Mesenchymal stem cell (in vitro differentiated cells and primary cell): ENCODE measurements around the gene DNAL1.

Experiments
- DNase-seq: peaks from one replicate; pipeline ENCODE4 v3.0.0-alpha.2; 2013
- H2AFZ ChIP-seq: one replicate; pipeline ENCODE4 v1.6.1; 2013; ENCODE audit warnings: low read depth, mild to moderate bottlenecking, control low read depth, inconsistent platforms, low read length, moderate library complexity
- H2AK5ac ChIP-seq: 2 replicates; pipeline ENCODE4 v1.6.1; 2013; ENCODE audit warnings: low read length, moderate library complexity, mild to moderate bottlenecking, inconsistent platforms; ENCODE audit not compliant: severe bottlenecking
- H2BK120ac ChIP-seq: one replicate; pipeline ENCODE4 v1.6.1; 2013; ENCODE audit warnings: low read depth, mild to moderate bottlenecking, inconsistent platforms, low read length, moderate library complexity
- H2BK12ac ChIP-seq, 2 experiments: one replicate each; pipeline ENCODE4 v1.6.1; 2013; ENCODE audit warnings: inconsistent platforms in 2 of 2, low read length in 2 of 2, mild to moderate bottlenecking in 2 of 2, moderate library complexity in 2 of 2, control low read depth in 1 of 2
- H2BK15ac ChIP-seq: one replicate; pipeline ENCODE4 v1.6.1; 2013; ENCODE audit warnings: mild to moderate bottlenecking, low read depth, inconsistent platforms; ENCODE audit not compliant: poor library complexity, severe bottlenecking
- H2BK5ac ChIP-seq: 2 replicates; pipeline ENCODE4 v1.6.1; 2013; ENCODE audit warnings: low read depth, mild to moderate bottlenecking, low read length, control low read depth, inconsistent platforms; ENCODE audit not compliant: poor library complexity, severe bottlenecking
- H3K14ac ChIP-seq, 2 experiments: one replicate each; pipeline ENCODE4 v1.6.1; 2013; ENCODE audit warnings: inconsistent platforms in 2 of 2, low read length in 2 of 2, control low read depth in 1 of 2, mild to moderate bottlenecking in 1 of 2, moderate library complexity in 1 of 2
- H3K18ac ChIP-seq, 2 experiments: one replicate each; pipeline ENCODE4 v1.6.1; 2013; ENCODE audit warnings: inconsistent platforms in 2 of 2, low read length in 2 of 2, control low read depth in 1 of 2, low read depth in 1 of 2, mild to moderate bottlenecking in 1 of 2
- H3K23ac ChIP-seq, 2 experiments: one replicate each; pipeline ENCODE4 v1.6.1; 2013; ENCODE audit warnings: inconsistent platforms in 2 of 2, low read length in 2 of 2, mild to moderate bottlenecking in 2 of 2, moderate library complexity in 2 of 2, control low read depth in 1 of 2
- H3K27ac ChIP-seq: 2 replicates; pipeline ENCODE4 v1.5.1; 2013; ENCODE audit warnings: mild to moderate bottlenecking, moderate library complexity, low read length, control low read depth, inconsistent platforms; ENCODE audit not compliant: poor library complexity, severe bottlenecking
- H3K27me3 ChIP-seq, 2 experiments: 2 replicates each; pipeline versions ENCODE4 v1.6.1 to v1.7.0; 2013; ENCODE audit warnings: low read length in 2 of 2, mild to moderate bottlenecking in 2 of 2, moderate library complexity in 2 of 2, control low read depth in 1 of 2, inconsistent platforms in 1 of 2; ENCODE audit not compliant: control insufficient read depth in 1 of 2, insufficient read depth in 1 of 2
- H3K36me3 ChIP-seq, 2 experiments: 2 replicates each; pipeline versions ENCODE4 v1.6.1 to v1.7.0; 2013; ENCODE audit warnings: low read length in 2 of 2, control low read depth in 1 of 2, inconsistent platforms in 1 of 2, low read depth in 1 of 2, mild to moderate bottlenecking in 1 of 2; ENCODE audit not compliant: insufficient read depth in 2 of 2, control insufficient read depth in 1 of 2
- H3K4ac ChIP-seq, 2 experiments: one replicate each; pipeline ENCODE4 v1.6.1; 2013; ENCODE audit warnings: inconsistent platforms in 2 of 2, low read length in 2 of 2, mild to moderate bottlenecking in 2 of 2, moderate library complexity in 2 of 2, control low read depth in 1 of 2, low read depth in 1 of 2
- H3K4me1 ChIP-seq: 2 replicates; pipeline ENCODE4 v1.6.1; 2013; ENCODE audit warnings: low read depth, low read length, control low read depth; ENCODE audit not compliant: control insufficient read depth, insufficient read depth
- H3K4me2 ChIP-seq: 2 replicates; pipeline ENCODE4 v1.6.1; 2013; ENCODE audit warnings: low read length, mild to moderate bottlenecking, inconsistent platforms; ENCODE audit not compliant: poor library complexity, severe bottlenecking
- H3K4me3 ChIP-seq, 2 experiments: 2 replicates each; pipeline versions ENCODE4 v1.5.1 to v1.7.0; 2013; ENCODE audit warnings: low read length in 2 of 2, mild to moderate bottlenecking in 2 of 2, control low read depth in 1 of 2, low read depth in 1 of 2; ENCODE audit not compliant: insufficient read depth in 1 of 2
- H3K79me1 ChIP-seq: replicated peaks from 2 replicates; pipeline ENCODE4 v1.6.1; 2013; ENCODE audit warnings: mild to moderate bottlenecking, control low read depth, low read length, inconsistent platforms; ENCODE audit not compliant: poor library complexity, severe bottlenecking
- H3K9ac ChIP-seq: 2 replicates; pipeline ENCODE4 v1.7.0; 2013; ENCODE audit warnings: mild to moderate bottlenecking, low read length, moderate library complexity
- H3K9me3 ChIP-seq: 2 replicates; pipeline ENCODE4 v1.7.0; 2013; ENCODE audit warnings: mild to moderate bottlenecking, low read length; ENCODE audit not compliant: control insufficient read depth
- H4K8ac ChIP-seq: one replicate; pipeline ENCODE4 v1.6.1; 2013; ENCODE audit warnings: inconsistent platforms, mild to moderate bottlenecking, low read length, moderate library complexity
- H4K91ac ChIP-seq: one replicate; pipeline ENCODE4 v1.6.1; 2013; ENCODE audit warnings: mild to moderate bottlenecking, low read length, inconsistent platforms
- WGBS: methylation state at CpG from one replicate; pipeline ENCODE4 v1.1.7; 2013; ENCODE audit warnings: mixed read lengths; 5-methylcytosine and 5-hydroxymethylcytosine counted together

Gene DNAL1

GRCh38 chr14:73674986-73675385, 30.2 kb downstream of the DNAL1 start:
- 95% methylated on average over 3 of the region's 3 CpGs for WGBS
- Histone ChIP-seq H3K18ac (no peak overlapping the region), H2BK120ac (no peak overlapping the region), H3K36me3 (peaks cover 14 to 35% of the 10 kb centered on the region in 2 experiments), H2BK15ac (no peak overlapping the region), H2AFZ (no peak overlapping the region), H3K27ac (no peak overlapping the region), H2BK5ac (no peak overlapping the region), H4K91ac (no peak overlapping the region), H3K4me2 (no peak overlapping the region), H3K9me3 (no peaks in the 10 kb centered on the region), H3K4me1 (no peaks in the 10 kb centered on the region), H3K79me1 (peaks cover 2% of the 10 kb centered on the region), H3K4me3 (no peak overlapping the region), H3K27me3 (no peaks in the 10 kb centered on the region), H2AK5ac (no peak overlapping the region), H4K8ac (no peak overlapping the region), H3K14ac (no peak overlapping the region), H3K23ac (no peak overlapping the region), H3K4ac (no peak overlapping the region), H3K9ac (no peak overlapping the region), H2BK12ac (no peak overlapping the region)
- no peak for DNase-seq

- Histone ChIP-seq H3K9ac (no peak overlapping the region), H2BK120ac (no peak overlapping the region), H3K4ac (no peak overlapping the region), H3K23ac (no peak overlapping the region), H3K27me3 (no peaks in the 10 kb centered on the region), H4K91ac (no peak overlapping the region), H3K4me3 (no peak overlapping the region), H3K4me1 (no peaks in the 10 kb centered on the region), H2AFZ (no peak overlapping the region), H3K79me1 (no peaks in the 10 kb centered on the region), H3K4me2 (no peak overlapping the region), H3K18ac (no peak overlapping the region), H3K36me3 (peaks cover 11 to 27% of the 10 kb centered on the region in 2 experiments), H4K8ac (no peak overlapping the region), H3K27ac (no peak overlapping the region), H2AK5ac (no peak overlapping the region), H2BK15ac (no peak overlapping the region), H2BK12ac (no peak overlapping the region), H3K14ac (no peak overlapping the region), H3K9me3 (no peaks in the 10 kb centered on the region), H2BK5ac (no peak overlapping the region)
- 96% methylated on average over 4 of the region's 4 CpGs for WGBS
- DNase-seq, result no peak
Measured at GRCh38 chr14:73678698-73679097, 33.9 kb downstream of the DNAL1 start.

- Histone ChIP-seq H3K23ac (no peak overlapping the region), H3K79me1 (peaks cover 1% of the 10 kb centered on the region), H3K4ac (no peak overlapping the region), H3K18ac (no peak overlapping the region), H3K14ac (no peak overlapping the region), H2BK12ac (no peak overlapping the region), H2AK5ac (no peak overlapping the region), H3K36me3 (peaks cover 7 to 16% of the 10 kb centered on the region in 2 experiments), H3K9me3 (no peaks in the 10 kb centered on the region), H3K27me3 (no peaks in the 10 kb centered on the region), H3K4me3 (no peak overlapping the region), H3K4me1 (no peaks in the 10 kb centered on the region), H4K91ac (no peak overlapping the region), H3K27ac (no peak overlapping the region), H3K9ac (no peak overlapping the region), H2BK15ac (no peak overlapping the region), H2BK120ac (no peak overlapping the region), H3K4me2 (no peak overlapping the region), H2BK5ac (no peak overlapping the region), H2AFZ (no peak overlapping the region), H4K8ac (no peak overlapping the region)
- 90% methylated on average over 4 of the region's 5 CpGs for WGBS
- no peak for DNase-seq
Measured at GRCh38 chr14:73680821-73681220, 36.0 kb downstream of the DNAL1 start.

GRCh38 chr14:73684627-73685026, 39.8 kb downstream of the DNAL1 start:
- no peak for DNase-seq
- Histone ChIP-seq H3K79me1 (peaks cover 3% of the 10 kb centered on the region), H3K27ac (no peak overlapping the region), H3K18ac (no peak overlapping the region), H2BK120ac (no peak overlapping the region), H2AK5ac (no peak overlapping the region), H2AFZ (no peak overlapping the region), H3K4me3 (no peak overlapping the region), H3K9me3 (no peaks in the 10 kb centered on the region), H3K4me2 (no peak overlapping the region), H2BK5ac (no peak overlapping the region), H2BK15ac (no peak overlapping the region), H4K91ac (no peak overlapping the region), H2BK12ac (no peak overlapping the region), H3K9ac (no peak overlapping the region), H3K27me3 (no peaks in the 10 kb centered on the region), H3K23ac (no peak overlapping the region), H3K36me3 (peaks cover 3 to 30% of the 10 kb centered on the region in 2 experiments), H3K4ac (no peak overlapping the region), H3K14ac (no peak overlapping the region), H3K4me1 (no peaks in the 10 kb centered on the region), H4K8ac (no peak overlapping the region)
- over 99% methylated on average over 3 of the region's 5 CpGs for WGBS
